ENCODE results near the gene TFDP2. TPM values are rescaled to one million over a fixed set of nuclear protein-coding genes. Genes with fewer than 3 reads are reported as not detected.
"Not testable (repeated sequence)": the region's sequence is repeated elsewhere in the genome, so short reads cannot be mapped to it uniquely, and the experiment has no call there.

Gene TFDP2
- total RNA-seq, 2 experiments from 2014 or later = 27.4 to 27.8 TPM

DNA sequence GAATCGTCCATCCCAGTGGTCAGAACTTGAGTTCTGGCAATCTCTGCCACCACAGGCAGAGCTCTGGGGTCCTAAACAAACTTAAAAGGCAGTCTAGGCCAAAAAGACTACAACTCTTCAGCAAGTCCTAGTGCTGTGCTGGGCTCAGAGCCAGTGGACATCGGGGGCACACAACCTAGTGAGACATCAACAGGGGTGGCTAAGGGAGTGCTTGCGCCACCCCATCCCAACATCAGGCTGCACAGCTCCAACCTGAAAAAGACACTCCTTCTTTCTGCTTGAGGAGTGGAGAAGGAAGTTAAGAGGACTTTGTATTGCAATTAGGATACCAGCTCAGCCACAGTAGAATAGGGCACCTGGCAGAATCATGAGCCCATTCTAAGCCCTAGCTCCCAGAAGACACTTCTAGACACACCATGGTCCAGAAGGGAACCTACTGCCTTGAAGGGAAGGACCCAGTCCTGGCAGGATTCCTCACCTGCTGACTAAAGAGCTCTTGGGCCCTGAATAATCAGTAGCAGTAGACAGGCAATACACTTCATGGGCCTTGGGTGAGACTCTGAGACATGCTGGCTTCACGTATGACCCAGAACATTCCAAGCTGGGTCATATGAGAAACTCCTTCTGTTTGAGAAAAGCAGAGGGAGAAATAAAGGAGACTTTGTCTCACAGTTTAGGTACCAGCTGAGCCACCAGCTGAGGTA, 72.0 kb downstream of the TFDP2 start:
- DNase-seq (no peak), ATAC-seq (no peak)
- intact Hi-C loops (cut with micrococcal nuclease) = no loop called here
- Mint-ChIP-seq H3K4me1 (ENCODE audit: low read depth) (no peaks in the 10 kb centered on the region), H3K9me3 (peaks cover 3% of the 10 kb centered on the region), H3K27ac (no peak overlapping the region), H3K36me3 (ENCODE audit: low read depth) (peaks cover 7% of the 10 kb centered on the region), H3K4me3 (no peak overlapping the region), H3K27me3 (no peaks in the 10 kb centered on the region)
- TF ChIP-seq, protein P1, sequence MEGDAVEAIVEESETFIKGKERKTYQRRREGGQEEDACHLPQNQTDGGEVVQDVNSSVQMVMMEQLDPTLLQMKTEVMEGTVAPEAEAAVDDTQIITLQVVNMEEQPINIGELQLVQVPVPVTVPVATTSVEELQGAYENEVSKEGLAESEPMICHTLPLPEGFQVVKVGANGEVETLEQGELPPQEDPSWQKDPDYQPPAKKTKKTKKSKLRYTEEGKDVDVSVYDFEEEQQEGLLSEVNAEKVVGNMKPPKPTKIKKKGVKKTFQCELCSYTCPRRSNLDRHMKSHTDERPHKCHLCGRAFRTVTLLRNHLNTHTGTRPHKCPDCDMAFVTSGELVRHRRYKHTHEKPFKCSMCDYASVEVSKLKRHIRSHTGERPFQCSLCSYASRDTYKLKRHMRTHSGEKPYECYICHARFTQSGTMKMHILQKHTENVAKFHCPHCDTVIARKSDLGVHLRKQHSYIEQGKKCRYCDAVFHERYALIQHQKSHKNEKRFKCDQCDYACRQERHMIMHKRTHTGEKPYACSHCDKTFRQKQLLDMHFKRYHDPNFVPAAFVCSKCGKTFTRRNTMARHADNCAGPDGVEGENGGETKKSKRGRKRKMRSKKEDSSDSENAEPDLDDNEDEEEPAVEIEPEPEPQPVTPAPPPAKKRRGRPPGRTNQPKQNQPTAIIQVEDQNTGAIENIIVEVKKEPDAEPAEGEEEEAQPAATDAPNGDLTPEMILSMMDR (IDR thresholded peaks at IDR 0.05) = no peak
- ChIA-PET POLR2A (no interaction called here), CTCF (interaction anchor here (1.3 kb wide), 1 partner anchor 12 kb away, joined by 4 read pairs; no protein-coding TSS in a partner anchor)

DNA sequence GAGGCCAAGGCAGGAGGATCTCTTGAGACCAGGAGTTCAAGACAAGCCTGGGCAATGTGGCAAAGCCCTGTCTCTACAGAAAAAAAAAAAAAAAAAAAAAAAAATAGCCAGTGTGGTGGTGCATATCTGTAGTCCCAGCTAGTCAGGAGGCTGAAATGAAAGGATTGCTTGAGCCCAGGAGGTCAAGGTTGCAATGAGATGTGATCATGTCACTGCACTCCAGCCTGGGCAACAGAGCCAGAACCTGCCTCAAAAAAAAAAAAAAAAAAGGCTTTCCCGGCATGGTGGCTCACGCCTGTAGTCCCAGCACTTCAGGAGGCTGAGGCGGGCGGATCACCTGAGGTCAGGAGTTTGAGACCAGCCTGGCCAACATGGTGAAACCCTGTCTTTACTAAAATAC, 73.7 kb downstream of the TFDP2 start:
- ATAC-seq; H3K27me3 Mint-ChIP-seq; H3K36me3 Mint-ChIP-seq (ENCODE audit: low read depth); H3K4me1 Mint-ChIP-seq (ENCODE audit: low read depth); DNase-seq; POLR2A ChIA-PET; CTCF ChIA-PET; H3K9me3 Mint-ChIP-seq; intact Hi-C loops (cut with micrococcal nuclease); H3K4me3 Mint-ChIP-seq; H3K27ac Mint-ChIP-seq: not testable (repeated sequence)

DNA sequence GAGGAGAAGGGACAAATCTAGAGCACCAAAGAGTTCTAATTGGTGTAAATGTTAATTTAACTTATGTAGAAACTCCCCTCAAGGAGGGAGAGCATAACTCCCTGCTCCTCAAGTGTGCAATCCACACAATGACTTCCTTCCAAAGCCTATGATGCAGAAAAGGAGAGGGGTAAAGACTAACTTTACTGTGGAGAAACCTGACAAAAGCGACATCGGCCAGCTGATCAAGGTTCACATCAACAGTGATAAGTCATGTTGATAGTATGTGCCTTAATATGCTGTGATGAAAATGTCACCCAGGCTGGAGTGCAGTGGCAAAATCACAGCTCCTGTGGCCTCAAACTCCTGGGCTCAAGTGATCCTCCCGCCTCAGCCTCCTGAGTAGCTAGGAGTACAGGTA, 76.5 kb downstream of the TFDP2 start:
- H3K36me3 Mint-ChIP-seq (ENCODE audit: low read depth) = no peaks in the 10 kb centered on the region
- no peak for DNase-seq
- H3K4me3 Mint-ChIP-seq = no peak overlapping the region
- TF ChIP-seq, protein P1 (IDR thresholded peaks at IDR 0.05) = no peak
- no peaks in the 10 kb centered on the region for H3K4me1 Mint-ChIP-seq (ENCODE audit: low read depth)
- ATAC-seq = no peak
- intact Hi-C loops (cut with micrococcal nuclease) = no loop called here
- no peak overlapping the region for H3K27ac Mint-ChIP-seq
- H3K9me3 Mint-ChIP-seq = no peaks in the 10 kb centered on the region
- H3K27me3 Mint-ChIP-seq = no peaks in the 10 kb centered on the region
- POLR2A ChIA-PET = no interaction called here
- CTCF ChIA-PET = interaction anchor here (1.0 kb wide), 1 partner anchor 207 kb away, joined by 3 read pairs; no protein-coding TSS in a partner anchor

DNA sequence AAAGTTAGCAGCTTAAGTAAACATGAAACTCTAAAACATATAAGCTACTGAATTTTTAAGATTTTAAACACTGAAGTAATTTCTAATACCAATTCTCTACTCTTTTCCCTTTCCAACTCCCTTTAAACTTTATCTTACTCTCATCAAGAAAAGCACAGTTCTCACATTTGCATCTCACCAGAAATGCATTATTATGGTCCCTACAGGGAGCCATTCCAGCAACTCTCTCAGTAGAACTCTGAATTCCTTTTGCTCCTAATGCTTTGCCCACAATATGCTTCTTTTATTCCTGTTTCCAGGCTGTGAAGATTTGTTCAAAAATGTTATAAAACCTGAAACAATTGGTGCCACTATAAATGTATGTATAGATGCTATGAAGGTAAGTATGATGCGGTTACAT, 83.4 kb downstream of the TFDP2 start:
- Mint-ChIP-seq H3K9me3 (no peaks in the 10 kb centered on the region), H3K4me3 (no peak overlapping the region), H3K4me1 (ENCODE audit: low read depth) (no peaks in the 10 kb centered on the region), H3K27ac (no peak overlapping the region), H3K36me3 (ENCODE audit: low read depth) (no peaks in the 10 kb centered on the region), H3K27me3 (no peaks in the 10 kb centered on the region)
- ChIA-PET POLR2A (no interaction called here), CTCF (no interaction called here)
- intact Hi-C loops (cut with micrococcal nuclease) = no loop called here
- ATAC-seq = no peak
- TF ChIP-seq, protein P1 (IDR thresholded peaks at IDR 0.05) = no peak
- no peak for DNase-seq

DNA sequence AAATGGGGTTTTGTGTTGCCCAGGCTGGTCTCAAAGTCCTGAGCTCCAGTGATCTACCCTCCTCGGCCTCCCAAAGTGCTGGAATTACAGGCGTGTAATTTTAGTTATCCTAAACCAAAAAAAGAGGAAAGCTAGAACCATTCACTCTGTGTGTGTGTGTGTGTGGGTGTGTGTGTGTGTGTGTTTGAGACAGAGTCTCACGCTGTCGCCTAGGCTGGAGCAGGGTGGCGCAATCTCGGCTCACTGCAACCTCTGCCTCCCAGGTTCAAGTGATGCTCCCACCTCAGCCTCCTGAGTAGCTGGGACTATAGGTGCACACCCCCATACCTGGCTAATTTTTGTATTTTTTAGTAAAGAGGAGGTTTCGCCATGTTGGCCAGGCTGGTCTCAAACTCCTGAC, 84.0 kb downstream of the TFDP2 start:
- intact Hi-C loops (cut with micrococcal nuclease) = no loop called here
- H3K4me3 Mint-ChIP-seq = no peak overlapping the region
- ChIA-PET CTCF (no interaction called here), POLR2A (no interaction called here)
- H3K27ac Mint-ChIP-seq = no peak overlapping the region
- H3K4me1 Mint-ChIP-seq (ENCODE audit: low read depth) = no peaks in the 10 kb centered on the region
- DNase-seq = no peak
- H3K27me3 Mint-ChIP-seq = no peaks in the 10 kb centered on the region
- no peak for ATAC-seq
- no peaks in the 10 kb centered on the region for H3K9me3 Mint-ChIP-seq
- H3K36me3 Mint-ChIP-seq (ENCODE audit: low read depth) = no peaks in the 10 kb centered on the region
- TF ChIP-seq, protein P1 (IDR thresholded peaks at IDR 0.05) = no peak

Measured in activated CD8-positive, alpha-beta T cell treated with anti-CD3 and anti-CD28 coated beads for 36 hours (primary cell).